ENCODE results near the gene MED29.

MED29 gene

DNA sequence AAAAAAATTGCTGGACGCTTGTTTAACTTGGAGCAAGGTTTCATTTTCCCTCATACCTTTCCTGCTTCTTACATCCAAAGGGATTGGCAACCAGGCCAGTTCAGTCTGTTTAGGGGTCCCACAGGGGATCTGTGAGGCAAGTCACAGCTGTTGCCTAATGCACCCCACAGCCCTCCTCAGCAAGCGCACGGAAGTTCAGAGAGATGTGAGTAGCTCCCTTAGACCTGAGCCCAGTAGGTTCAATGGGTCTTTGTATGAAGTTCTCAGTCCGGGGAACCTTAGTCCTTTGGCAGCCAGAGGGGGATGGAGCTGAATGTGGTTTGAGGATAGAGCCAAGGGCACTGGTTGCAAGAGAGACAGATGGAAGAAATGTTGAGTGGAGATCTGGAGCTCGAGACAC, 35.9 kb upstream of the MED29 start:
- in situ Hi-C loops (cut with HindIII; ENCODE audit: low pct_ligation_motif_present, low sequenced_read_pairs), result no loop called here
- TF ChIP-seq, protein P1, sequence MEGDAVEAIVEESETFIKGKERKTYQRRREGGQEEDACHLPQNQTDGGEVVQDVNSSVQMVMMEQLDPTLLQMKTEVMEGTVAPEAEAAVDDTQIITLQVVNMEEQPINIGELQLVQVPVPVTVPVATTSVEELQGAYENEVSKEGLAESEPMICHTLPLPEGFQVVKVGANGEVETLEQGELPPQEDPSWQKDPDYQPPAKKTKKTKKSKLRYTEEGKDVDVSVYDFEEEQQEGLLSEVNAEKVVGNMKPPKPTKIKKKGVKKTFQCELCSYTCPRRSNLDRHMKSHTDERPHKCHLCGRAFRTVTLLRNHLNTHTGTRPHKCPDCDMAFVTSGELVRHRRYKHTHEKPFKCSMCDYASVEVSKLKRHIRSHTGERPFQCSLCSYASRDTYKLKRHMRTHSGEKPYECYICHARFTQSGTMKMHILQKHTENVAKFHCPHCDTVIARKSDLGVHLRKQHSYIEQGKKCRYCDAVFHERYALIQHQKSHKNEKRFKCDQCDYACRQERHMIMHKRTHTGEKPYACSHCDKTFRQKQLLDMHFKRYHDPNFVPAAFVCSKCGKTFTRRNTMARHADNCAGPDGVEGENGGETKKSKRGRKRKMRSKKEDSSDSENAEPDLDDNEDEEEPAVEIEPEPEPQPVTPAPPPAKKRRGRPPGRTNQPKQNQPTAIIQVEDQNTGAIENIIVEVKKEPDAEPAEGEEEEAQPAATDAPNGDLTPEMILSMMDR (IDR thresholded peaks at IDR 0.05; ENCODE audit: low read depth, low read length, missing control alignments), result no peak
- no peak overlapping the region for H3K27ac ChIP-seq
- no peaks in the 10 kb centered on the region for H3K27me3 ChIP-seq (replicated peaks)
- DNase-seq, result no peak
- peaks cover 67% of the 10 kb centered on the region for H3K36me3 ChIP-seq (replicated peaks)
- H3K4me3 ChIP-seq (ENCODE audit: low read depth, low read length), result no peak overlapping the region

DNA sequence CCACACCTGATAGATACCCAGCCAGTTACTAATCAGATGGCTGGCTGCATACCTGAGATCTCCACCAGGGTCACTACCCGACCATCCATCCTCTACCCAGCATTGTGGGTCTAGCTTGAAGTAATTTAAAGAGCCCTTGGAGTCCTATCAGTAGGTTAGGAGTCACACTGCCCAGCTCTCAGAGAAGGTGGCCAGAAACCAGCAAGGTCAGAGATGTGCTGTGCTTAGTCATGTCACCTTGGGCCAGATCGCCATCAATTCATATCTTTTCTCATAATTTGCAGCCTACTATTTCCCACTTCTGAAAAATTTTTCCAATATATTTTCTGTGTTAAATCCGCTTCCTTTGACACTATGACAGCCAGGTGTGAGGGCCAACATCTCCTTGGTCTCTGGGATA, 35.1 kb upstream of the MED29 start:
- in situ Hi-C loops (cut with HindIII; ENCODE audit: low pct_ligation_motif_present, low sequenced_read_pairs), result no loop called here
- H3K36me3 ChIP-seq (replicated peaks), result peaks cover 73% of the 10 kb centered on the region
- no peak overlapping the region for H3K27ac ChIP-seq
- TF ChIP-seq, protein P1 (IDR thresholded peaks at IDR 0.05; ENCODE audit: low read depth, low read length, missing control alignments), result no peak
- no peak for DNase-seq
- no peak overlapping the region for H3K4me3 ChIP-seq (ENCODE audit: low read depth, low read length)
- H3K27me3 ChIP-seq (replicated peaks), result no peaks in the 10 kb centered on the region

DNA sequence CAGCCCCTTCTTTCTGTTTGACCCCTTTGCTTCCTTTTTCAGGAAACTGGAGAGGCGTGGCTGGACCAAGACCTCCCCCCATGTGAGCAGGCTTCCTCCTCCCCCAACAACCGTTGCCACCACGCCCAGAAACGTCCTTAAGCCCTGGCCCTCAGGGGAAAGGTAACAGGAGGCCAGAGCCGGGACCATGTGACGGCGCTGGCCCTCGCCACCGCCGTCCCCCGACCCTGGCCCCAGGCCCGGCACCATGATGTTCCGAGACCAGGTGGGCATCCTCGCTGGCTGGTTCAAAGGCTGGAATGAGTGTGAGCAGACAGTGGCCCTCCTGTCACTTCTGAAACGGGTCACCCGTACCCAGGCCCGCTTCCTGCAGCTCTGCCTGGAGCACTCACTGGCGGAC, 34.5 kb upstream of the MED29 start:
- H3K27me3 ChIP-seq (replicated peaks), result no peaks in the 10 kb centered on the region
- in situ Hi-C loops (cut with HindIII; ENCODE audit: low pct_ligation_motif_present, low sequenced_read_pairs), result no loop called here
- TF ChIP-seq, protein P1 (IDR thresholded peaks at IDR 0.05; ENCODE audit: low read depth, low read length, missing control alignments), result no peak
- no peak overlapping the region for H3K27ac ChIP-seq
- H3K4me3 ChIP-seq (ENCODE audit: low read depth, low read length), result no peak overlapping the region
- no peak for DNase-seq
- H3K36me3 ChIP-seq (replicated peaks), result peaks cover 73% of the 10 kb centered on the region

DNA sequence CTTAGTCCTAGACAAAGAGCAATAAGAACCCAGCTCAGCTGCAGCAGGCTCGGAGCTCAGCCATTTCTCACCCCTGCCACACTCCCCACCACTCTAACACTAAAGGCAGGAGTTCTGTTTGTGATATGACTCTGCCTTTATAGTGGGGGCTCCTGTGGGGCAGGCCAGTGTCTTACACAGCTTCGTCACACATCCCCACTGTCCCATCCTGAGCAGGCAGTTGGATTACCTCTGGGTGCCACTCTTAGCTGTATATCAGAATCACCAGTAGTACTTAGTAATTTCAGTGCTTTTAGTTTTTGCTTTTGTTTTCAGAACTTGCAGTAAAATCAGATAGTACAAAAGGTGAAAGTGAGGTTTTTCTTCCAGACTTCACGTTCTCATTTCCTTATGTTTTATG, 32.2 kb upstream of the MED29 start:
- Histone ChIP-seq H3K4me3 (ENCODE audit: low read depth, low read length) (no peak overlapping the region), H3K36me3 (replicated peaks) (peaks cover 65% of the 10 kb centered on the region), H3K27me3 (replicated peaks) (no peaks in the 10 kb centered on the region), H3K27ac (no peak overlapping the region)
- TF ChIP-seq, protein P1 (IDR thresholded peaks at IDR 0.05; ENCODE audit: low read depth, low read length, missing control alignments), result no peak
- in situ Hi-C loops (cut with HindIII; ENCODE audit: low pct_ligation_motif_present, low sequenced_read_pairs), result no loop called here
- DNase-seq, result no peak

DNA sequence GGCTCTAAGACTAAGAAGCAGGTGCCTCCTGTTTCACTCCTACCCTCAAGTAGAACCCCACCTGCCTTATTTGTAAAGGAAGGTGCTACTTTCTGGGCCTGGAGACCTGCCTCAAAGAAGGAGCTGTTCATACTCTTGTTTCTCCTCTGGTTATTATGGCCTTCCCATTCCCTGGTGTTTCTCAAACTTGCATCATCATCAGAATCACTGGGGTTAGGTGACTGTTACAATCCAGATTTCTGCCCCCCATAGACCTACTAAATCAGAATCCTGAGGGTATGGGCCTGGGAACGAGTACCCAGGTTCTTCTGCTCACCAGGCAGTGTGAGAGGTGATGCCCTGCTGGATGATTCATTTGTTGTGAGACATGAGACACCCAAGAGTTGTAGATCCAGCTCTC, 30.6 kb upstream of the MED29 start:
- TF ChIP-seq, protein P1 (IDR thresholded peaks at IDR 0.05; ENCODE audit: low read depth, low read length, missing control alignments), result no peak
- Histone ChIP-seq H3K36me3 (replicated peaks) (peaks cover 56% of the 10 kb centered on the region), H3K4me3 (ENCODE audit: low read depth, low read length) (no peak overlapping the region), H3K27me3 (replicated peaks) (no peaks in the 10 kb centered on the region), H3K27ac (no peak overlapping the region)
- in situ Hi-C loops (cut with HindIII; ENCODE audit: low pct_ligation_motif_present, low sequenced_read_pairs), result no loop called here
- DNase-seq, result no peak

Measured in brain microvascular endothelial cell (primary cell).